Liver (tissue), 9 donors: ENCODE measurements around the gene CFL2. TPM values are rescaled to one million over a fixed set of nuclear protein-coding genes. Genes with fewer than 3 reads are reported as not detected.

ENCODE experiments used
- DNase-seq: peaks from one replicate; pipeline ENCODE4 v3.0.0-alpha.2; 2017; ENCODE audit warnings: low spot score
- H3K27ac ChIP-seq, 2 donors: one replicate each; pipeline ENCODE4 v1.7.0; 2013; ENCODE audit warnings: inconsistent platforms in 2 of 2, low read length in 2 of 2, control low read depth in 1 of 2, low read depth in 1 of 2, mild to moderate bottlenecking in 1 of 2
- H3K27me3 ChIP-seq, 4 donors: one replicate each; pipeline versions ENCODE4 v1.6.1 to v1.7.0; 2013; ENCODE audit warnings: low read length in 3 of 4, inconsistent platforms in 1 of 4, mild to moderate bottlenecking in 1 of 4, moderate library complexity in 1 of 4; ENCODE audit not compliant: control insufficient read depth in 4 of 4, insufficient read depth in 4 of 4
- H3K36me3 ChIP-seq, 4 donors: one replicate each; pipeline versions ENCODE4 v1.6.1 to v1.7.0; 2013; ENCODE audit warnings: low read length in 3 of 4, mild to moderate bottlenecking in 3 of 4, low read depth in 1 of 4, moderate library complexity in 1 of 4; ENCODE audit not compliant: control insufficient read depth in 4 of 4, insufficient read depth in 3 of 4
- H3K4me1 ChIP-seq, 4 donors: one replicate each; pipeline versions ENCODE4 v1.6.1 to v1.7.0; 2013; ENCODE audit warnings: low read length in 3 of 4, mild to moderate bottlenecking in 3 of 4, moderate library complexity in 1 of 4; ENCODE audit not compliant: control insufficient read depth in 4 of 4, insufficient read depth in 4 of 4
- H3K4me3 ChIP-seq, 3 donors: one replicate each; pipeline versions ENCODE4 v1.6.1 to v1.7.0; 2013; ENCODE audit warnings: low read length in 3 of 3, control low read depth in 1 of 3, low read depth in 1 of 3, mild to moderate bottlenecking in 1 of 3
- H3K9ac ChIP-seq, 2 donors: one replicate each; pipeline ENCODE4 v1.7.0; 2013; ENCODE audit warnings: low read length in 2 of 2, mild to moderate bottlenecking in 2 of 2, moderate library complexity in 2 of 2, control low read depth in 1 of 2, low read depth in 1 of 2
- H3K9me3 ChIP-seq, 4 donors: one replicate each; pipeline versions ENCODE4 v1.6.1 to v1.7.0; 2013; ENCODE audit warnings: low read length in 3 of 4; ENCODE audit not compliant: control insufficient read depth in 4 of 4
- EGR1 ChIP-seq, 2 donors: IDR thresholded peaks; 2 replicates each; pipeline ENCODE4 v1.6.1; 2016 to 2018; ENCODE audit warnings: antibody characterized with exemption in 2 of 2, low read depth in 2 of 2
- FOXA1 ChIP-seq: IDR thresholded peaks from 2 replicates; pipeline ENCODE4 v1.6.1; 2016; ENCODE audit warnings: antibody characterized with exemption
- GABPA ChIP-seq, 2 donors: IDR thresholded peaks in 1 of 2; conservative IDR thresholded peaks in 1 of 2; 2 replicates each; pipeline ENCODE4 v1.6.1; 2016; ENCODE audit warnings: antibody characterized with exemption in 2 of 2, mild to moderate bottlenecking in 1 of 2, moderate library complexity in 1 of 2
- HNF4A ChIP-seq, 2 donors: conservative IDR thresholded peaks; 2 replicates each; pipeline ENCODE4 v1.6.1; 2016; ENCODE audit warnings: antibody characterized with exemption in 2 of 2, mild to moderate bottlenecking in 2 of 2
- HNF4G ChIP-seq: IDR thresholded peaks from 2 replicates; pipeline ENCODE4 v1.6.1; 2016; ENCODE audit warnings: antibody characterized with exemption
- JUND ChIP-seq, 2 donors: IDR thresholded peaks; 2 replicates each; pipeline ENCODE4 v1.6.1; 2016; ENCODE audit warnings: antibody characterized with exemption in 2 of 2
- RAD21 ChIP-seq, 2 donors: IDR thresholded peaks; 2 replicates each; pipeline ENCODE4 v1.6.1; 2016; ENCODE audit warnings: antibody characterized with exemption in 2 of 2, mild to moderate bottlenecking in 2 of 2
- REST ChIP-seq: IDR thresholded peaks from 2 replicates; pipeline ENCODE4 v1.6.1; 2016; ENCODE audit warnings: antibody characterized with exemption, mild to moderate bottlenecking
- RXRA ChIP-seq, 2 donors: IDR thresholded peaks; 2 replicates each; pipeline ENCODE4 v1.6.1; 2017 to 2018; ENCODE audit warnings: antibody characterized with exemption in 2 of 2, mild to moderate bottlenecking in 1 of 2
- SP1 ChIP-seq: IDR thresholded peaks from 2 replicates; pipeline ENCODE4 v1.6.1; 2018; ENCODE audit warnings: antibody characterized with exemption, mild to moderate bottlenecking
- TAF1 ChIP-seq: conservative IDR thresholded peaks from 2 replicates; pipeline ENCODE4 v1.6.1; 2016; ENCODE audit warnings: antibody characterized with exemption, mild to moderate bottlenecking
- WGBS: extraction: QIAGEN DNeasy Blood & Tissue Kit; methylation state at CpG from one replicate; pipeline ENCODE4 v1.1.7; 2013; 5-methylcytosine and 5-hydroxymethylcytosine counted together
- polyA plus RNA-seq, 2 donors: library from polyadenylated mRNA; stranded (reverse) in 1 of 2; unstranded in 1 of 2; fragments of 200-250 nt in 1 of 2; fragments of >200 nt in 1 of 2; fragmentation: Nextera tagmentation in 1 of 2; extraction: Ambion mirVana in 1 of 2; gene quantifications; one replicate each; pipeline versions ENCODE4 v1.2.1 to v1.2.3, GENCODE V29; 2013 to 2015
- total RNA-seq, 2 donors: library from RNA; depleted of rRNA; stranded (reverse); fragments of >200 nt; gene quantifications; one replicate each; pipeline ENCODE4 v1.2.3, GENCODE V29; 2014
- TF ChIP-seq, protein P1 (sequence below): IDR thresholded peaks from 2 replicates; pipeline ENCODE4 v1.6.1; 2016; ENCODE audit warnings: antibody characterized with exemption
- TF ChIP-seq, protein P2 (sequence below): IDR thresholded peaks from 2 replicates; pipeline ENCODE4 v1.6.1; 2016; ENCODE audit warnings: antibody characterized with exemption
- TF ChIP-seq, protein P3 (sequence below): IDR thresholded peaks from 2 replicates; pipeline ENCODE4 v1.6.1; 2016; ENCODE audit warnings: antibody characterized with exemption
- TF ChIP-seq, protein P4 (sequence below): fragments of 150-350 bp; IDR thresholded peaks from 2 replicates; pipeline ENCODE4 v1.5.1; 2017; ENCODE audit warnings: improper control_type of control experiment, low read depth, low read length; ENCODE audit not compliant: missing input control
- donor health status: healthy.
- donor health status: healthy.
- donor health status: healthy.
- donor health status: healthy.
- donor health status: healthy.

Gene CFL2
- total and polyA plus RNA-seq, 4 donors: 37.2 to 76.1 (median 62.7) TPM

DNA sequence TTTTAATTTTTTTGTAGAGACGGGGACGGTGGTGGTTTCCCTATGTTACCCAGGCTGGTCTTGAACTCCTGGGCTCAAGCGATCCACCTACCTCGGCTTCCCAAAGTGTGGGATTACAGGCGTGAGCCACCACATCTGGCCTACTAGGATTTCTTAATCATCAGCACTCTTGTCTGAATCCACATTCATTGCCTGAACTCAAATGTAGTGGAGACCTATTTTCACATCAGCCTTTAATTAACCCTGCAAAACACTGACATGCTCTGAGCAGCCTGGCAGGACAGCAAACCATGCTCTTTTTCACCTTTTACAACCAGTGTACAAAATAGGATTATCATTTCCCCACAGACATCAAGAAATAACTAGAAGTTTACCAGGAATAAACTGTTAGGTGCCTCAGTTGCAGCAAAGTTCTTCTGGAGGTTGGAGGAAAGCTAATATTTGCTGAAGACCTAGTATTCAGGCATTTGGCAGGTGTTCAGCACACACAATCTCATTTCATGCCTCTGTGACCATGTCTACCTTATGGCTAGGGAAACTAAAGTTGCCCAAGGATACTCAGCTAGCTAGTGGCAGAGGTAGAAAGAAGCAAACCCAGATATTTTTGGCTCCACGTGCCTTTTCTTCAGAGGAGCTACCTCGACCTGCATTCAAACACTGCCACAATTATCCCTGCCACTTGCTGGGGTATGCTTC is 37.7 kb downstream of the CFL2 start:
- Histone ChIP-seq H3K9ac (no peak overlapping the region), H3K36me3 (no peaks in the 10 kb centered on the region), H3K9me3 (no peaks in the 10 kb centered on the region), H3K27me3 (no peaks in the 10 kb centered on the region), H3K4me1 (peaks cover 0 to 8% (median 6%) of the 10 kb centered on the region in 4 donors), H3K4me3 (no peak overlapping the region), H3K27ac (no peak overlapping the region)
- WGBS: 81% methylated on average over 7 of the region's 7 CpGs
- TF ChIP-seq GABPA (IDR thresholded peaks at IDR 0.05 in 1 of 2, conservative IDR thresholded peaks at IDR 0.05 in 1 of 2) (no peak), HNF4A (conservative IDR thresholded peaks at IDR 0.05) (peak; percentile 11 to 26), FOXA1 (no peak), EGR1 (IDR thresholded peaks at IDR 0.05; ENCODE audit: low read depth in 2 of 2) (no peak), RXRA (IDR thresholded peaks at IDR 0.05) (peak in 1 of 2 donors; percentile 19), HNF4G (no peak), RAD21 (IDR thresholded peaks at IDR 0.05) (peak; percentile 6 to 47)
- TF ChIP-seq, protein P1, sequence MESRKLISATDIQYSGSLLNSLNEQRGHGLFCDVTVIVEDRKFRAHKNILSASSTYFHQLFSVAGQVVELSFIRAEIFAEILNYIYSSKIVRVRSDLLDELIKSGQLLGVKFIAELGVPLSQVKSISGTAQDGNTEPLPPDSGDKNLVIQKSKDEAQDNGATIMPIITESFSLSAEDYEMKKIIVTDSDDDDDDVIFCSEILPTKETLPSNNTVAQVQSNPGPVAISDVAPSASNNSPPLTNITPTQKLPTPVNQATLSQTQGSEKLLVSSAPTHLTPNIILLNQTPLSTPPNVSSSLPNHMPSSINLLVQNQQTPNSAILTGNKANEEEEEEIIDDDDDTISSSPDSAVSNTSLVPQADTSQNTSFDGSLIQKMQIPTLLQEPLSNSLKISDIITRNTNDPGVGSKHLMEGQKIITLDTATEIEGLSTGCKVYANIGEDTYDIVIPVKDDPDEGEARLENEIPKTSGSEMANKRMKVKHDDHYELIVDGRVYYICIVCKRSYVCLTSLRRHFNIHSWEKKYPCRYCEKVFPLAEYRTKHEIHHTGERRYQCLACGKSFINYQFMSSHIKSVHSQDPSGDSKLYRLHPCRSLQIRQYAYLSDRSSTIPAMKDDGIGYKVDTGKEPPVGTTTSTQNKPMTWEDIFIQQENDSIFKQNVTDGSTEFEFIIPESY: no peak
- TF ChIP-seq, protein P2, sequence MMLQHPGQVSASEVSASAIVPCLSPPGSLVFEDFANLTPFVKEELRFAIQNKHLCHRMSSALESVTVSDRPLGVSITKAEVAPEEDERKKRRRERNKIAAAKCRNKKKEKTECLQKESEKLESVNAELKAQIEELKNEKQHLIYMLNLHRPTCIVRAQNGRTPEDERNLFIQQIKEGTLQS: no peak
- DNase-seq: no peak

DNA sequence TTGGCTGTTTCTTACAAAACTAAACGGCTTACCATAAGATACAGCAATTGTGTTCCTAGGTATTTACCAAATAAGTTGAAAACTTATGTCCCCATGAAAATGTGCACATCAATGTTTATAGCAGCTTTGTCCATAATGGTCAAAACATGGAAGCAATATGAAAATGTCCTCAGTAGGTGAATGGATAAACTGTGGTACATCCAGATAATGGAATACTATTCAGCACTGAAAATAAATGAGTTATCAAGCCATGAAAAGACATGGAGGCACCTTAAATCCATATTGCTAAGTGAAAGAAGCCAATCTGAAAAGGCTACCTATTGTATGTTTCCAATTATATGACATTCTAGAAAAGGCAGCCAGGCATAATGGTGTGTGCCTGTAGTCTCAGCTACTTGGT is 40.7 kb downstream of the CFL2 start:
- WGBS: 87% methylated on average over 1 of the region's 1 CpG
- TF ChIP-seq, protein P1: no peak
- TF ChIP-seq RAD21 (IDR thresholded peaks at IDR 0.05) (no peak), SP1 (no peak), JUND (IDR thresholded peaks at IDR 0.05) (no peak), REST (no peak), TAF1 (no peak)
- TF ChIP-seq, protein P3, sequence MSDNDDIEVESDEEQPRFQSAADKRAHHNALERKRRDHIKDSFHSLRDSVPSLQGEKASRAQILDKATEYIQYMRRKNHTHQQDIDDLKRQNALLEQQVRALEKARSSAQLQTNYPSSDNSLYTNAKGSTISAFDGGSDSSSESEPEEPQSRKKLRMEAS: no peak
- TF ChIP-seq, protein P4, sequence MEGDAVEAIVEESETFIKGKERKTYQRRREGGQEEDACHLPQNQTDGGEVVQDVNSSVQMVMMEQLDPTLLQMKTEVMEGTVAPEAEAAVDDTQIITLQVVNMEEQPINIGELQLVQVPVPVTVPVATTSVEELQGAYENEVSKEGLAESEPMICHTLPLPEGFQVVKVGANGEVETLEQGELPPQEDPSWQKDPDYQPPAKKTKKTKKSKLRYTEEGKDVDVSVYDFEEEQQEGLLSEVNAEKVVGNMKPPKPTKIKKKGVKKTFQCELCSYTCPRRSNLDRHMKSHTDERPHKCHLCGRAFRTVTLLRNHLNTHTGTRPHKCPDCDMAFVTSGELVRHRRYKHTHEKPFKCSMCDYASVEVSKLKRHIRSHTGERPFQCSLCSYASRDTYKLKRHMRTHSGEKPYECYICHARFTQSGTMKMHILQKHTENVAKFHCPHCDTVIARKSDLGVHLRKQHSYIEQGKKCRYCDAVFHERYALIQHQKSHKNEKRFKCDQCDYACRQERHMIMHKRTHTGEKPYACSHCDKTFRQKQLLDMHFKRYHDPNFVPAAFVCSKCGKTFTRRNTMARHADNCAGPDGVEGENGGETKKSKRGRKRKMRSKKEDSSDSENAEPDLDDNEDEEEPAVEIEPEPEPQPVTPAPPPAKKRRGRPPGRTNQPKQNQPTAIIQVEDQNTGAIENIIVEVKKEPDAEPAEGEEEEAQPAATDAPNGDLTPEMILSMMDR: no peak
- TF ChIP-seq, protein P2: no peak
- no peak overlapping the region for H3K27ac ChIP-seq
- H3K27me3 ChIP-seq: no peaks in the 10 kb centered on the region
- H3K9me3 ChIP-seq: no peaks in the 10 kb centered on the region
- peaks cover 0 to 7% (median 5%) of the 10 kb centered on the region in 4 donors for H3K4me1 ChIP-seq
- H3K4me3 ChIP-seq: no peak overlapping the region
- no peak overlapping the region for H3K9ac ChIP-seq
- DNase-seq: no peak
- no peaks in the 10 kb centered on the region for H3K36me3 ChIP-seq
